ENCODE data around the gene ZNF710. TPM values are rescaled to one million over a fixed set of nuclear protein-coding genes. Genes with fewer than 3 reads are reported as not detected.

The ZNF710 gene
- total RNA-seq, 1 donor from 2014 or later: 26.8 TPM

- no peak overlapping the region for H3K4me3 ChIP-seq (ENCODE audit: low read depth, low read length)
- no peaks in the 10 kb centered on the region for H3K27me3 ChIP-seq (ENCODE audit: control insufficient read depth, insufficient read depth, low read length)
- DNase-seq (ENCODE audit: low read depth): no peak
- TF ChIP-seq, protein P1, sequence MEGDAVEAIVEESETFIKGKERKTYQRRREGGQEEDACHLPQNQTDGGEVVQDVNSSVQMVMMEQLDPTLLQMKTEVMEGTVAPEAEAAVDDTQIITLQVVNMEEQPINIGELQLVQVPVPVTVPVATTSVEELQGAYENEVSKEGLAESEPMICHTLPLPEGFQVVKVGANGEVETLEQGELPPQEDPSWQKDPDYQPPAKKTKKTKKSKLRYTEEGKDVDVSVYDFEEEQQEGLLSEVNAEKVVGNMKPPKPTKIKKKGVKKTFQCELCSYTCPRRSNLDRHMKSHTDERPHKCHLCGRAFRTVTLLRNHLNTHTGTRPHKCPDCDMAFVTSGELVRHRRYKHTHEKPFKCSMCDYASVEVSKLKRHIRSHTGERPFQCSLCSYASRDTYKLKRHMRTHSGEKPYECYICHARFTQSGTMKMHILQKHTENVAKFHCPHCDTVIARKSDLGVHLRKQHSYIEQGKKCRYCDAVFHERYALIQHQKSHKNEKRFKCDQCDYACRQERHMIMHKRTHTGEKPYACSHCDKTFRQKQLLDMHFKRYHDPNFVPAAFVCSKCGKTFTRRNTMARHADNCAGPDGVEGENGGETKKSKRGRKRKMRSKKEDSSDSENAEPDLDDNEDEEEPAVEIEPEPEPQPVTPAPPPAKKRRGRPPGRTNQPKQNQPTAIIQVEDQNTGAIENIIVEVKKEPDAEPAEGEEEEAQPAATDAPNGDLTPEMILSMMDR (IDR thresholded peaks at IDR 0.05; ENCODE audit: insufficient read depth, low read length, poor library complexity, severe bottlenecking): no peak
- no peaks in the 10 kb centered on the region for H3K36me3 ChIP-seq (ENCODE audit: control insufficient read depth, insufficient read depth, low read length)
Observed at GRCh38 chr15:90009301-90010022, 8.3 kb downstream of the ZNF710 start.

DNA sequence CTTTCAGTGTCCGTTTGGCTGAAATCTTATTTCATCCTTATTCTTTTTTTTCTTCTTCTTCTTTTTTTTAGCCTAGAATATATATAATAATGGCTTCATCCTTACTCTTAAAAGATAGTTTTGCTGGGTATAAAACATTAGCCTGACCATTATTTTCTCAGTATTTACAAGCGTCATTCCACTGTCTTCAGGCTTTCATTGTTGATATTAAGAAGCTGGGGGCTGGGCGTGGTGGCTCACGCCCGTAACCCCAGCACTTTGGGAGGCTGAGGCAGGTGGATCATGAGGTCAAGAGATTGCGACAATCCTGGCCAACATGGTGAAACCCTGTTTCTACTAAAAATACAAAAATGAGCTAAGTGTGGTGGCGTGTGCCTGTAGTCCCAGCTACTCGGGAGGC lies 10.6 kb downstream of the ZNF710 start:
- no peaks in the 10 kb centered on the region for H3K36me3 ChIP-seq (ENCODE audit: control insufficient read depth, insufficient read depth, low read length)
- no peak overlapping the region for H3K4me3 ChIP-seq (ENCODE audit: low read depth, low read length)
- DNase-seq (ENCODE audit: low read depth): no peak
- TF ChIP-seq, protein P1 (IDR thresholded peaks at IDR 0.05; ENCODE audit: insufficient read depth, low read length, poor library complexity, severe bottlenecking): no peak
- no peaks in the 10 kb centered on the region for H3K27me3 ChIP-seq (ENCODE audit: control insufficient read depth, insufficient read depth, low read length)

DNA sequence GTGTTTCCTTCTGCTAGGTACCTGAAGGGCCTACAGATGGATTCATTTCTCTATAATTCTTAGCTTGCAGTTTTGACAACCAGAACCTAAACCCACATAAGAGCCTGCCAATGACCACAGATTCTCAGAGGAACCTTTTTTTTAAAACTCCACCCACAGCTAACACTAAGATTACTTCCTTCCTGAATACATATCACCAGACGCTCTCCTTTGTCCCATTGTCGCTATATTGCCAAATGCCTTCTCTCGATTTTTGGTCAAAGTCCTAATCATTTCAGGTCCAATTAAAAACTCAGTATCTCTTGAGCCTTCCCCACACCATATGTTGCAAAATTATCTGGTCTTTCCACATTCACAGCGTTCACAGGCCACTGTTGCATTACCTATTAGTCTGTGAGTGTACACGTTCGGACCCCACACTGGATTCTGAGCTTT lies 12.4 kb downstream of the ZNF710 start:
- no peaks in the 10 kb centered on the region for H3K27me3 ChIP-seq (ENCODE audit: control insufficient read depth, insufficient read depth, low read length)
- TF ChIP-seq, protein P1 (IDR thresholded peaks at IDR 0.05; ENCODE audit: insufficient read depth, low read length, poor library complexity, severe bottlenecking): no peak
- H3K36me3 ChIP-seq (ENCODE audit: control insufficient read depth, insufficient read depth, low read length): no peaks in the 10 kb centered on the region
- no peak for DNase-seq (ENCODE audit: low read depth)
- no peak overlapping the region for H3K4me3 ChIP-seq (ENCODE audit: low read depth, low read length)

- H3K36me3 ChIP-seq (ENCODE audit: control insufficient read depth, insufficient read depth, low read length): no peaks in the 10 kb centered on the region
- H3K4me3 ChIP-seq (ENCODE audit: low read depth, low read length): no peak overlapping the region
- TF ChIP-seq, protein P1 (IDR thresholded peaks at IDR 0.05; ENCODE audit: insufficient read depth, low read length, poor library complexity, severe bottlenecking): no peak
- DNase-seq (ENCODE audit: low read depth): no peak
- no peaks in the 10 kb centered on the region for H3K27me3 ChIP-seq (ENCODE audit: control insufficient read depth, insufficient read depth, low read length)
Observed at GRCh38 chr15:90015294-90015693, 14.2 kb downstream of the ZNF710 start.

GRCh38 chr15:90015749-90016148 lies 14.6 kb downstream of the ZNF710 start:
- Histone ChIP-seq H3K36me3 (ENCODE audit: control insufficient read depth, insufficient read depth, low read length) (no peaks in the 10 kb centered on the region), H3K27me3 (ENCODE audit: control insufficient read depth, insufficient read depth, low read length) (no peaks in the 10 kb centered on the region), H3K4me3 (ENCODE audit: low read depth, low read length) (no peak overlapping the region)
- no peak for DNase-seq (ENCODE audit: low read depth)
- TF ChIP-seq, protein P1 (IDR thresholded peaks at IDR 0.05; ENCODE audit: insufficient read depth, low read length, poor library complexity, severe bottlenecking): no peak

GRCh38 chr15:90016721-90017120 lies 15.6 kb downstream of the ZNF710 start:
- Histone ChIP-seq H3K27me3 (ENCODE audit: control insufficient read depth, insufficient read depth, low read length) (no peaks in the 10 kb centered on the region), H3K4me3 (ENCODE audit: low read depth, low read length) (no peak overlapping the region), H3K36me3 (ENCODE audit: control insufficient read depth, insufficient read depth, low read length) (no peaks in the 10 kb centered on the region)
- no peak for DNase-seq (ENCODE audit: low read depth)
- TF ChIP-seq, protein P1 (IDR thresholded peaks at IDR 0.05; ENCODE audit: insufficient read depth, low read length, poor library complexity, severe bottlenecking): no peak
